Measurements from ENCODE around the gene ANKRD55.
"Not testable (repeated sequence)": the region's sequence is repeated elsewhere in the genome, so short reads cannot be mapped to it uniquely, and the experiment has no call there.

ANKRD55 gene

GRCh38 chr5:56233230-56233629, at the start of gene ANKRD55:
Gene ANKRD55 (minus strand): TSS chr5:56233330. CDS start chr5:56232913, 417 bp downstream.
- DNase-seq, result no peak

GRCh38 chr5:56282216-56282615, 49.1 kb upstream of the ANKRD55 start:
- no peak for DNase-seq

- peak; percentile 59 for DNase-seq
Observed at GRCh38 chr5:56281489-56282165, 48.5 kb upstream of the ANKRD55 start.

GRCh38 chr5:56279979-56280378, 46.8 kb upstream of the ANKRD55 start:
- peak; percentile 91 for DNase-seq

GRCh38 chr5:56279291-56279690, 46.2 kb upstream of the ANKRD55 start:
- DNase-seq, result peak; percentile 40

GRCh38 chr5:56278335-56278753, 45.2 kb upstream of the ANKRD55 start:
- peak; percentile 98 for DNase-seq

GRCh38 chr5:56277573-56277972, 44.4 kb upstream of the ANKRD55 start:
- no peak for DNase-seq

GRCh38 chr5:56273376-56273955, 40.3 kb upstream of the ANKRD55 start:
- no peak for DNase-seq

GRCh38 chr5:56272765-56273164, 39.6 kb upstream of the ANKRD55 start:
- no peak for DNase-seq

- DNase-seq, result peak; percentile 81
Observed at GRCh38 chr5:56270568-56271392, 37.6 kb upstream of the ANKRD55 start.

- DNase-seq, result no peak
Observed at GRCh38 chr5:56270058-56270457, 36.9 kb upstream of the ANKRD55 start.

- peak; percentile 62 for DNase-seq
Observed at GRCh38 chr5:56269216-56269927, 36.2 kb upstream of the ANKRD55 start.

GRCh38 chr5:56268707-56269106, 35.6 kb upstream of the ANKRD55 start:
- not testable (repeated sequence) for DNase-seq

GRCh38 chr5:56267856-56268255, 34.7 kb upstream of the ANKRD55 start:
- no peak for DNase-seq

- peak; percentile 45 for DNase-seq
Observed at GRCh38 chr5:56264417-56265025, 31.4 kb upstream of the ANKRD55 start.

- DNase-seq, result no peak
Observed at GRCh38 chr5:56262279-56262678, 29.1 kb upstream of the ANKRD55 start.

- peak; percentile 98 for DNase-seq
Observed at GRCh38 chr5:56259002-56259511, 25.9 kb upstream of the ANKRD55 start.

- not testable (repeated sequence) for DNase-seq
Observed at GRCh38 chr5:56257763-56258529, 24.8 kb upstream of the ANKRD55 start.

- DNase-seq, result no peak
Observed at GRCh38 chr5:56257010-56257409, 23.9 kb upstream of the ANKRD55 start.

GRCh38 chr5:56255502-56255901, 22.4 kb upstream of the ANKRD55 start:
- DNase-seq, result no peak

GRCh38 chr5:56253924-56254323, 20.8 kb upstream of the ANKRD55 start:
- no peak for DNase-seq

GRCh38 chr5:56253126-56253525, 20.0 kb upstream of the ANKRD55 start:
- DNase-seq, result no peak

Data from fibroblast of skin of right quadriceps (primary cell).